CD4-positive, alpha-beta T cell (primary cell): Measurements from ENCODE around the gene PLXNB1. TPM values are rescaled to one million over a fixed set of nuclear protein-coding genes. Genes with fewer than 3 reads are reported as not detected.

Experiments
- ATAC-seq: fragments of 200-7000 bp; cut with Tn5 transposase; one replicate; pipeline ENCODE4 v1.10.0; 2022; ENCODE audit warnings: mild to moderate bottlenecking; ENCODE audit not compliant: poor library complexity
- CTCF ChIA-PET: fragments of 350-600 bp; sonication (Branson Sonifier 250); formaldehyde crosslinking; loops from one replicate; lab custom pipeline; 2021; ENCODE audit warnings: antibody characterized with exemption, inconsistent platforms; lab: Charles Lee
- POLR2A ChIA-PET: fragments of 350-600 bp; sonication (Branson Sonifier 250); formaldehyde crosslinking; loops from one replicate; lab custom pipeline; 2021; ENCODE audit warnings: antibody characterized with exemption, inconsistent platforms; lab: Charles Lee
- DNase-seq, 14 experiments: peaks; one replicate each; pipeline ENCODE4 v3.0.0-alpha.2; 2013 to 2020; ENCODE audit warnings: mixed read lengths in 2 of 14
- H3K27ac ChIP-seq, 2 donors: one replicate each; pipeline versions ENCODE4 v1.5.1 to v1.7.0; 2013; ENCODE audit warnings: low read length in 2 of 2, low read depth in 1 of 2, mild to moderate bottlenecking in 1 of 2
- H3K27me3 ChIP-seq, 2 experiments: 1 replicate in 1 of 2; 2 replicates in 1 of 2; pipeline versions ENCODE4 v1.6.1 to v1.7.0; 2013; ENCODE audit warnings: low read length in 2 of 2, control low read depth in 1 of 2, mild to moderate bottlenecking in 1 of 2, moderate library complexity in 1 of 2; ENCODE audit not compliant: insufficient read depth in 2 of 2, control insufficient read depth in 1 of 2
- H3K36me3 ChIP-seq: one replicate; pipeline ENCODE4 v1.6.1; 2013; ENCODE audit warnings: low read length, control low read depth; ENCODE audit not compliant: insufficient read depth
- H3K4me1 ChIP-seq: one replicate; pipeline ENCODE4 v1.6.1; 2013; ENCODE audit warnings: low read length, control low read depth; ENCODE audit not compliant: insufficient read depth
- H3K4me3 ChIP-seq: one replicate; pipeline ENCODE4 v1.5.1; 2013; ENCODE audit warnings: mild to moderate bottlenecking, low read length, moderate library complexity
- H3K9me3 ChIP-seq, 2 experiments: 1 replicate in 1 of 2; 2 replicates in 1 of 2; pipeline versions ENCODE4 v1.6.1 to v1.7.0; 2013; ENCODE audit warnings: low read length in 2 of 2, mild to moderate bottlenecking in 2 of 2, control low read depth in 1 of 2, moderate library complexity in 1 of 2; ENCODE audit not compliant: control insufficient read depth in 1 of 2, insufficient read depth in 1 of 2
- H3K27ac Mint-ChIP-seq: one replicate; pipeline ENCODE4 v1.8.0; 2020; ENCODE audit warnings: mixed read lengths
- H3K27me3 Mint-ChIP-seq: one replicate; pipeline ENCODE4 v1.8.0; 2021; ENCODE audit warnings: mixed read lengths
- H3K36me3 Mint-ChIP-seq: one replicate; pipeline ENCODE4 v1.8.0; 2021; ENCODE audit warnings: low read depth, mixed read lengths
- H3K4me1 Mint-ChIP-seq: one replicate; pipeline ENCODE4 v1.8.0; 2021; ENCODE audit warnings: low read depth, mixed read lengths
- H3K4me3 Mint-ChIP-seq: one replicate; pipeline ENCODE4 v1.8.0; 2020; ENCODE audit warnings: mild to moderate bottlenecking, mixed read lengths
- H3K9me3 Mint-ChIP-seq: one replicate; pipeline ENCODE4 v1.8.0; 2020; ENCODE audit warnings: mixed read lengths
- intact Hi-C, 2 experiments: fragments of 100-400 bp; cut with DNase I in 1 of 2; cut with micrococcal nuclease in 1 of 2; formaldehyde crosslinking; loops; one replicate each; pipeline versions ENCODE4 v1.15.1 to v1.9.0; 2023 to 2025; cut with DNase I, micrococcal nuclease
- total RNA-seq, 174 experiments: library from RNA in 2 of 174; stranded (reverse) in 2 of 174; gene quantifications; one replicate each; pipeline ENCODE4 v1.2.3 and lab custom pipeline; 2021 to 2026
- TF ChIP-seq, protein P1 (sequence below): fragments of 200-600 bp; IDR thresholded peaks from one replicate; pipeline ENCODE4 v1.8.0; 2022; ENCODE audit warnings: antibody characterized with exemption, mild to moderate bottlenecking

Gene PLXNB1
- total RNA-seq, 2 experiments from 2014 or later = 1.1 to 2.0 TPM

DNA sequence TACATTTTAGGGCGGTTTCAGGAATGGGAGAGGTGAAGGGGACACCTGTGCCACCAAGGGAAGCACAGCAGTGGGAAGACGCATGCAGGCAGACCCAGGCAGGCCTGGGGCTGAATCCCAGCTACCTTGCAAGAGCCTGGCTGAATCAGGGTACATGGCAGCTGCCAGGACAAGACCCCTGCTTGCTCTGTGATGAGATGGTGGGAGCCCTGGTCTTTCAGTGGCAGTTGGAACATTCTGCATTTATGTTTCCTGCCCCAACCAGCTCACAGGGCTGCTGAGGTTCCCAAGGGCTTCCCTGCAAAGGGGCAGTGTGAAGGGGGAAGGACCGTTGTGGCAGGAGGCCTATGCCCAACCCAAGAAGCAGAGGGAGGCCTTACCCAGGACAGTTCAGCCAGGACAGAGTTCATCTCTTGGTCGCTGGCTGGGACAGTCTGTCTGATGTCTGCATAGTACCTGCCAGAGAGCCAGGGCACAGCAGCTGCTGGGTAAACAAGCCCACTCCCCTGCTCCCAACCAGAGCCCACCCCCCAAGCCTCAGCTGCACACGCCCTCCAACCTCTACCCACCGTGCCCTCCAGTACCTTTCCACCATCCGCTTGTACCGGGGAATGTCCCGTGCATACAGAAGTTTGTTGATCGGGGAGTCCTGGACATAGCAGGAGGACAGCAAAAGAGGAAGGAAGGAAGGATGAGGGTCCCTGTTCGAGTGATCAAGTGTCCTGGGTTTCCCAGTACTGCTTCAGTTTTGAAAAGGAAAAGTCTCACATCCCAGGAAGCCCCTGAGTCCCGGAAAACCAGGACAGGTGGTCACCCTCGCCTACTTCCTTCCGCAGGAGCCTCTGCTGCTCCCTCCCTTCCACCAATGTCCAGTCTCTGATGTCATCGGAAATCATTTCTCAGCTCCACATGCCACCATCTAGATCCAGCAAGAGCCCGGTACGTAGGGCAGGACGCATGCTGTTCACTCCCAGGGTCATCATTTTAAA lies 23.1 kb downstream of the PLXNB1 start:
- POLR2A ChIA-PET = no interaction called here
- intact Hi-C loops = no loop called here

DNA sequence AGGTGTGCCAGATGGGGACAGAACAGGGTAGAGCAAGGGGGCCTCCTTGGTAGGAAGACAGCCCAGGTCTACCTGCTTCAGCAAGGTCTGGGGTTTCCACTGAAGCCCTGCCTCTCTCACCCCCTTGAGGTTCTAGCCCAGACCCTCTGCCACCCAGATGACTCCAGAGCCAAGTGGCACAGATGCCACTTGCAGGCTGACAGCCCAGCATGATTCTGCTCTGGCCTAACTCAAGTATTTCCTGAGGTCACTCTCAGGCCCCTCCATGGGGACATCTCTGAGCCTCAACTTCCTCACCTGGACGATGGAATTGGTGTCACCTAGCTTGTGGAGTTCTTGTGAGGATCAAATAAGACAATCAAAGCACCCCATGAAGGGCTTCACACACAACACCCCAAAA lies 23.9 kb downstream of the PLXNB1 start:
- Mint-ChIP-seq H3K36me3 (no peaks in the 10 kb centered on the region), H3K4me3 (no peak overlapping the region), H3K27me3 (no peaks in the 10 kb centered on the region), H3K27ac (no peak overlapping the region), H3K4me1 (no peaks in the 10 kb centered on the region), H3K9me3 (no peaks in the 10 kb centered on the region)
- Histone ChIP-seq H3K4me1 (no peaks in the 10 kb centered on the region), H3K27me3 (no peaks in the 10 kb centered on the region), H3K4me3 (no peak overlapping the region), H3K27ac (no peak overlapping the region), H3K9me3 (no peaks in the 10 kb centered on the region), H3K36me3 (no peaks in the 10 kb centered on the region)
- DNase-seq (peak in 1 of 14 experiments; percentile 25), ATAC-seq (no peak)
- ChIA-PET POLR2A (no interaction called here), CTCF (no interaction called here)
- TF ChIP-seq, protein P1, sequence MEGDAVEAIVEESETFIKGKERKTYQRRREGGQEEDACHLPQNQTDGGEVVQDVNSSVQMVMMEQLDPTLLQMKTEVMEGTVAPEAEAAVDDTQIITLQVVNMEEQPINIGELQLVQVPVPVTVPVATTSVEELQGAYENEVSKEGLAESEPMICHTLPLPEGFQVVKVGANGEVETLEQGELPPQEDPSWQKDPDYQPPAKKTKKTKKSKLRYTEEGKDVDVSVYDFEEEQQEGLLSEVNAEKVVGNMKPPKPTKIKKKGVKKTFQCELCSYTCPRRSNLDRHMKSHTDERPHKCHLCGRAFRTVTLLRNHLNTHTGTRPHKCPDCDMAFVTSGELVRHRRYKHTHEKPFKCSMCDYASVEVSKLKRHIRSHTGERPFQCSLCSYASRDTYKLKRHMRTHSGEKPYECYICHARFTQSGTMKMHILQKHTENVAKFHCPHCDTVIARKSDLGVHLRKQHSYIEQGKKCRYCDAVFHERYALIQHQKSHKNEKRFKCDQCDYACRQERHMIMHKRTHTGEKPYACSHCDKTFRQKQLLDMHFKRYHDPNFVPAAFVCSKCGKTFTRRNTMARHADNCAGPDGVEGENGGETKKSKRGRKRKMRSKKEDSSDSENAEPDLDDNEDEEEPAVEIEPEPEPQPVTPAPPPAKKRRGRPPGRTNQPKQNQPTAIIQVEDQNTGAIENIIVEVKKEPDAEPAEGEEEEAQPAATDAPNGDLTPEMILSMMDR = no peak
- intact Hi-C loops = no loop called here

More for the DNA sequence above, 23.1 kb downstream of the PLXNB1 start:
- H3K9me3 Mint-ChIP-seq = no peaks in the 10 kb centered on the region
- no peaks in the 10 kb centered on the region for H3K27me3 Mint-ChIP-seq
- TF ChIP-seq, protein P1 = no peak
- CTCF ChIA-PET = interaction anchor here (2.4 kb wide), 1 partner anchor 29 kb away, joined by 14 read pairs; no protein-coding TSS in a partner anchor
- Histone ChIP-seq H3K4me1 (no peaks in the 10 kb centered on the region), H3K9me3 (no peaks in the 10 kb centered on the region), H3K36me3 (no peaks in the 10 kb centered on the region), H3K27ac (no peak overlapping the region), H3K4me3 (no peak overlapping the region), H3K27me3 (no peaks in the 10 kb centered on the region)
- H3K4me3 Mint-ChIP-seq = no peak overlapping the region
- H3K27ac Mint-ChIP-seq = no peak overlapping the region
- no peaks in the 10 kb centered on the region for H3K4me1 Mint-ChIP-seq
- no peak for ATAC-seq
- H3K36me3 Mint-ChIP-seq = no peaks in the 10 kb centered on the region
- DNase-seq = no peak

DNA sequence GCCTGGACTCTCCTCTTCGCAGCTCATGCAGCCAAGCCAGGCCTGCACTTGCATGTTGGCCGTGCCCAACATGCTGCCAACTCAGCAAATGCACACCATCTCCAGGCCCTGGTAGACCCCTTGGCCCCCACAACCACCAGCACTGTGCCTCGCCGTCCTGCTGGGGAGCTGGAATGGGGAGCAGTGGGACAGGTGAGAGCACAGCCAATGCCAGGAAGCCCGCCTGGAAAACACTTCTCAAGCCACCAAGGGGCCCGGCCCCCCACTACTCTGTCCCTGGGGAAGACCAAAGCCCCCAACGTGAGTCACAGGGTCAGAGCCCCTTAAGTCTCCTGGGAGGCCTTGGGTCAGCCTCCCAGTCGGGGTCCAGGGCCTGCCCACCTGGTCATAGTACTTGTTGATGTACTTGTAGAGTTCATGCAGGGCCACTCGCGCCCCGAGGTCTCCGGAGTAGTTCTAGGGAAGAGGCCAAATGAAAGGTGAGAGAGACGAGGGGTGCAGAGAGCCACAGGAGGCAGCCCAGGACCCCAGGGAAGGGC lies 24.5 kb downstream of the PLXNB1 start:
- no peak overlapping the region for H3K4me3 ChIP-seq
- Mint-ChIP-seq H3K27me3 (no peaks in the 10 kb centered on the region), H3K4me3 (no peak overlapping the region), H3K4me1 (no peaks in the 10 kb centered on the region), H3K27ac (no peak overlapping the region), H3K36me3 (no peaks in the 10 kb centered on the region), H3K9me3 (no peaks in the 10 kb centered on the region)
- H3K27me3 ChIP-seq = no peaks in the 10 kb centered on the region
- DNase-seq = peak in 3 of 14 experiments; percentile 3 to 27 (median 4)
- intact Hi-C loops = no loop called here
- no peak overlapping the region for H3K27ac ChIP-seq
- H3K4me1 ChIP-seq = no peaks in the 10 kb centered on the region
- H3K9me3 ChIP-seq = no peaks in the 10 kb centered on the region
- H3K36me3 ChIP-seq = no peaks in the 10 kb centered on the region
- TF ChIP-seq, protein P1 = no peak
- CTCF ChIA-PET = no interaction called here
- no peak for ATAC-seq
- POLR2A ChIA-PET = interaction anchor here (0.9 kb wide), 1 partner anchor 99 kb away, joined by 3 read pairs; no protein-coding TSS in a partner anchor
